IMR-90 (cell line): ENCODE results near the gene C5orf15. TPM values are rescaled to one million over a fixed set of nuclear protein-coding genes. Genes with fewer than 3 reads are reported as not detected.

Experiments used
- ATAC-seq: fragments of 200-7000 bp; cut with Tn5 transposase; 2 replicates; pipeline ENCODE4 v1.9.1; 2020; ENCODE audit warnings: low read depth, mild to moderate bottlenecking, moderate library complexity
- BruUV-seq: library from RNA; stranded (reverse); fragments of 400-500 nt; replicated peaks from 2 replicates; lab custom pipeline; 2021; lab: Mats Ljungman, UMichigan
- CTCF ChIA-PET: fragments of 300-600 bp; formaldehyde crosslinking; extraction: SDS; loops from one replicate; lab custom pipeline; 2021; ENCODE audit warnings: antibody characterized with exemption; lab: Yijun Ruan, JAX
- POLR2A ChIA-PET: fragments of 300-600 bp; sonication (Branson Sonifier 250); formaldehyde crosslinking; loops from one replicate; lab custom pipeline; 2022; ENCODE audit warnings: antibody characterized with exemption; ENCODE audit not compliant: unreplicated experiment; lab: Charles Lee
- DNase-seq: peaks from one replicate; pipeline ENCODE4 v3.0.0; 2013
- H2AFZ ChIP-seq: replicated peaks from 2 replicates; pipeline ENCODE3; 2013; ENCODE audit warnings: low read length, mild to moderate bottlenecking; ENCODE audit not compliant: poor library complexity
- H2AK5ac ChIP-seq: 2 replicates; pipeline ENCODE4 v1.6.1; 2013; ENCODE audit warnings: low read depth, low read length, inconsistent platforms
- H2AK9ac ChIP-seq: replicated peaks from 2 replicates; pipeline ENCODE3; 2013; ENCODE audit warnings: mild to moderate bottlenecking, low read depth, low read length, moderate library complexity; ENCODE audit not compliant: poor library complexity
- H2BK120ac ChIP-seq: 2 replicates; pipeline ENCODE4 v1.6.1; 2013; ENCODE audit warnings: low read depth, low read length, inconsistent platforms
- H2BK15ac ChIP-seq: 3 replicates; pipeline ENCODE4 v1.6.1; 2013; ENCODE audit warnings: low read depth, low read length, inconsistent platforms
- H2BK20ac ChIP-seq: 2 replicates; pipeline ENCODE4 v1.6.1; 2013; ENCODE audit warnings: low read depth, mild to moderate bottlenecking, inconsistent platforms, low read length, moderate library complexity
- H2BK5ac ChIP-seq: 2 replicates; pipeline ENCODE4 v1.6.1; 2013; ENCODE audit warnings: mild to moderate bottlenecking, low read depth, low read length, inconsistent platforms; ENCODE audit not compliant: poor library complexity, severe bottlenecking
- H3K14ac ChIP-seq: replicated peaks from 2 replicates; pipeline ENCODE4 v1.6.1; 2013; ENCODE audit warnings: low read depth, low read length, inconsistent platforms
- H3K18ac ChIP-seq: 2 replicates; pipeline ENCODE4 v1.6.1; 2013; ENCODE audit warnings: low read depth, low read length, control low read depth
- H3K23ac ChIP-seq: 2 replicates; pipeline ENCODE4 v1.6.1; 2013; ENCODE audit warnings: low read depth, low read length, inconsistent platforms
- H3K27ac ChIP-seq: 2 replicates; pipeline ENCODE4 v1.5.1; 2013; ENCODE audit warnings: mild to moderate bottlenecking, control low read depth, low read length; ENCODE audit not compliant: insufficient read depth
- H3K27me3 ChIP-seq: 2 replicates; pipeline ENCODE4 v1.6.1; 2013; ENCODE audit warnings: low read length; ENCODE audit not compliant: control insufficient read depth, insufficient read depth
- H3K36me3 ChIP-seq: 2 replicates; pipeline ENCODE4 v1.6.1; 2013; ENCODE audit warnings: low read length, mixed read lengths; ENCODE audit not compliant: control insufficient read depth, insufficient read depth
- H3K4ac ChIP-seq: 2 replicates; pipeline ENCODE4 v1.6.1; 2013; ENCODE audit warnings: low read depth, low read length, inconsistent platforms
- H3K4me1 ChIP-seq: 2 replicates; pipeline ENCODE4 v1.6.1; 2013; ENCODE audit warnings: low read length, mixed read lengths; ENCODE audit not compliant: control insufficient read depth, insufficient read depth
- H3K4me2 ChIP-seq: 2 replicates; pipeline ENCODE4 v1.6.1; 2013; ENCODE audit warnings: low read depth, mild to moderate bottlenecking, control low read depth, low read length, moderate library complexity
- H3K4me3 ChIP-seq: 2 replicates; pipeline ENCODE4 v1.5.1; 2013; ENCODE audit warnings: low read depth, mild to moderate bottlenecking, control low read depth, low read length, moderate library complexity; ENCODE audit not compliant: insufficient read depth
- H3K56ac ChIP-seq: 2 replicates; pipeline ENCODE4 v1.6.1; 2013; ENCODE audit warnings: low read length, inconsistent platforms; ENCODE audit not compliant: insufficient read depth; ENCODE audit errors: extremely low read depth
- H3K79me1 ChIP-seq, 2 experiments: 2 replicates each; pipeline ENCODE4 v1.6.1; 2013; ENCODE audit warnings: low read length in 2 of 2, inconsistent platforms in 1 of 2, low read depth in 1 of 2
- H3K9ac ChIP-seq: 2 replicates; pipeline ENCODE4 v1.6.1; 2013; ENCODE audit warnings: low read depth, low read length, control low read depth
- H3K9me1 ChIP-seq: 2 replicates; pipeline ENCODE4 v1.6.1; 2013; ENCODE audit warnings: low read length, inconsistent platforms; ENCODE audit not compliant: insufficient read depth
- H3K9me3 ChIP-seq: 2 replicates; pipeline ENCODE4 v1.6.1; 2013; ENCODE audit warnings: low read length; ENCODE audit not compliant: control insufficient read depth, insufficient read depth
- H4K20me1 ChIP-seq: 2 replicates; pipeline ENCODE4 v1.6.1; 2013; ENCODE audit warnings: low read length, inconsistent platforms; ENCODE audit not compliant: insufficient read depth
- H4K5ac ChIP-seq: 2 replicates; pipeline ENCODE4 v1.6.1; 2013; ENCODE audit warnings: mild to moderate bottlenecking, low read depth, low read length, control low read depth
- H4K8ac ChIP-seq, 2 experiments: 2 replicates each; pipeline ENCODE4 v1.6.1; 2013; ENCODE audit warnings: low read depth in 2 of 2, low read length in 2 of 2, control low read depth in 1 of 2, inconsistent platforms in 1 of 2
- H4K91ac ChIP-seq: 2 replicates; pipeline ENCODE4 v1.6.1; 2013; ENCODE audit warnings: low read depth, low read length, inconsistent platforms; ENCODE audit not compliant: insufficient read depth
- CEBPB ChIP-seq: IDR thresholded peaks from 2 replicates; pipeline ENCODE4 v1.6.1; 2012; ENCODE audit warnings: low read depth, low read length, improper control_type of control experiment
- CHD1 ChIP-seq: IDR thresholded peaks from 2 replicates; pipeline ENCODE4 v1.6.1; 2012; ENCODE audit warnings: low read depth, low read length, improper control_type of control experiment
- CTCF ChIP-seq: conservative IDR thresholded peaks from 2 replicates; pipeline ENCODE4 v1.5.1; 2012; ENCODE audit warnings: mild to moderate bottlenecking, low read depth, low read length, improper control_type of control experiment
- ELK1 ChIP-seq: fragments of 150-350 bp; IDR thresholded peaks from 2 replicates; pipeline ENCODE4 v1.6.1; 2016; ENCODE audit warnings: low read depth, mild to moderate bottlenecking, low read length, moderate library complexity, borderline replicate concordance
- MAFK ChIP-seq: IDR thresholded peaks from 2 replicates; pipeline ENCODE4 v1.6.1; 2012; ENCODE audit warnings: low read depth, low read length, improper control_type of control experiment
- MXI1 ChIP-seq: IDR thresholded peaks from 2 replicates; pipeline ENCODE4 v1.6.1; 2012; ENCODE audit warnings: low read depth, mild to moderate bottlenecking, low read length, moderate library complexity, borderline replicate concordance
- RCOR1 ChIP-seq: IDR thresholded peaks from 2 replicates; pipeline ENCODE4 v1.6.1; 2012; ENCODE audit warnings: mild to moderate bottlenecking, low read length, improper control_type of control experiment; ENCODE audit not compliant: insufficient replicate concordance
- WGBS, 2 experiments: methylation state at CpG; one replicate each; pipeline versions ENCODE4 v1.1.5 to v1.1.7; 2013; ENCODE audit warnings: missing lambda C conversion rate in 2 of 2; ENCODE audit not compliant: insufficient read length in 1 of 2; ENCODE audit errors: extremely low coverage in 2 of 2; 5-methylcytosine and 5-hydroxymethylcytosine counted together
- dilution Hi-C: fragments of 300-500 bp; cut with HindIII; formaldehyde crosslinking; loops from one replicate; pipeline ENCODE4 v1.14.3; 2018; ENCODE audit warnings: low sequenced_read_pairs; ENCODE audit not compliant: unreplicated experiment
- in situ Hi-C: fragments of 300-500 bp; cut with MboI; formaldehyde crosslinking; loops from 3 replicates; pipeline ENCODE4 v1.14.3; 2019; ENCODE audit warnings: low sequenced_read_pairs, inconsistent platforms, mixed read lengths
- intact Hi-C: fragments of 100-400 bp; cut with micrococcal nuclease; formaldehyde crosslinking; loops from 2 replicates; pipeline ENCODE4 v1.10.0; 2022
- polyA plus RNA-seq, 3 experiments: library from polyadenylated mRNA; depleted of rRNA; stranded (reverse); fragments of >200 nt; gene quantifications; 2 replicates each; pipeline ENCODE4 v1.2.3, GENCODE V29; 2012; ENCODE audit warnings: low replicate concordance in 1 of 3
- total RNA-seq: library from RNA; depleted of rRNA; stranded (reverse); fragments of >200 nt; gene quantifications from 2 replicates; pipeline ENCODE4 v1.2.3, GENCODE V29; 2012
- TF ChIP-seq, protein P1 (sequence below): fragments of 150-350 bp; IDR thresholded peaks from 2 replicates; pipeline ENCODE4 v1.6.1; 2017; ENCODE audit warnings: mild to moderate bottlenecking, antibody characterized with exemption, low read length, low read depth

Gene C5orf15
- total and polyA plus RNA-seq, 2 of the 4 experiments (the other 2 are of a cell fraction) = 35.1 to 73.5 TPM

GRCh38 chr5:133933670-133934295 is 34.6 kb downstream of the C5orf15 start:
- BruUV-seq = no TSS peak
- no peak overlapping the region for H3K56ac ChIP-seq
- H3K9me1 ChIP-seq = peaks cover 4% of the 10 kb centered on the region
- peaks cover 6% of the 10 kb centered on the region; the same call in 1 of the 2 replicates for H3K4me1 ChIP-seq
- no peak overlapping the region for H2AFZ ChIP-seq
- H3K14ac ChIP-seq = no peak overlapping the region
- H4K8ac ChIP-seq = no peak overlapping the region
- no peak for DNase-seq
- intact Hi-C loops (no loop called here), in situ Hi-C loops (no loop called here), dilution Hi-C loops (no loop called here)
- no peak overlapping the region for H3K27ac ChIP-seq
- no peak overlapping the region for H2BK20ac ChIP-seq
- no peak overlapping the region for H3K4me3 ChIP-seq
- no peak overlapping the region for H2BK15ac ChIP-seq
- no peak overlapping the region for H2BK5ac ChIP-seq
- POLR2A ChIA-PET = no interaction called here
- no peak overlapping the region for H2BK120ac ChIP-seq
- WGBS, 2 experiments = 63% methylated on average over 5 of the region's 12 CpGs; no CpG with 5 or more reads in 1 of the 2 experiments
- no peak overlapping the region for H3K9ac ChIP-seq
- H2AK5ac ChIP-seq = no peak overlapping the region
- no peak overlapping the region for H3K4ac ChIP-seq
- no peaks in the 10 kb centered on the region for H3K36me3 ChIP-seq
- H4K5ac ChIP-seq = no peak overlapping the region
- no peak for ATAC-seq
- no peak overlapping the region for H3K4me2 ChIP-seq
- peaks cover 1% of the 10 kb centered on the region; the same call in 1 of the 2 replicates for H3K9me3 ChIP-seq
- no peak overlapping the region for H2AK9ac ChIP-seq
- H3K79me1 ChIP-seq = no peaks in the 10 kb centered on the region
- H3K18ac ChIP-seq = no peak overlapping the region
- H4K20me1 ChIP-seq = no peaks in the 10 kb centered on the region
- H3K27me3 ChIP-seq = peaks cover 32% of the 10 kb centered on the region
- CTCF ChIA-PET = no interaction called here
- no peak overlapping the region for H3K23ac ChIP-seq
- TF ChIP-seq, protein P1, sequence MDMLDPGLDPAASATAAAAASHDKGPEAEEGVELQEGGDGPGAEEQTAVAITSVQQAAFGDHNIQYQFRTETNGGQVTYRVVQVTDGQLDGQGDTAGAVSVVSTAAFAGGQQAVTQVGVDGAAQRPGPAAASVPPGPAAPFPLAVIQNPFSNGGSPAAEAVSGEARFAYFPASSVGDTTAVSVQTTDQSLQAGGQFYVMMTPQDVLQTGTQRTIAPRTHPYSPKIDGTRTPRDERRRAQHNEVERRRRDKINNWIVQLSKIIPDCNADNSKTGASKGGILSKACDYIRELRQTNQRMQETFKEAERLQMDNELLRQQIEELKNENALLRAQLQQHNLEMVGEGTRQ = no peak
- no peak for TF ChIP-seq MAFK
- no peak for TF ChIP-seq MXI1
- no peak for TF ChIP-seq ELK1
- TF ChIP-seq CEBPB = no peak
- no peak for TF ChIP-seq CTCF
- no peak for TF ChIP-seq CHD1
- no peak for TF ChIP-seq RCOR1
- no peak overlapping the region for H4K91ac ChIP-seq
